Measurements from ENCODE around the gene NRCAM.

- no peak for TF ChIP-seq CTCF (IDR thresholded peaks at IDR 0.05)
- no peak for TF ChIP-seq EZH2 (IDR thresholded peaks at IDR 0.05; ENCODE audit: borderline replicate concordance, insufficient read depth, low read depth, low read length, poor library complexity, severe bottlenecking)
These were observed 147.3 kb downstream of the NRCAM start for GRCh38 chr7:108308903-108309302.

Data from B cell (primary cell).